ENCODE data around the gene MYH11.
"Not testable (repeated sequence)": the region's sequence is repeated elsewhere in the genome, so short reads cannot be mapped to it uniquely, and the experiment has no call there.

Gene MYH11

GRCh38 chr16:15749985-15750384 is 106.8 kb downstream of the MYH11 start:
- no peak for DNase-seq (ENCODE audit: low spot score)

GRCh38 chr16:15749371-15749770 is 107.5 kb downstream of the MYH11 start:
- no peak for DNase-seq (ENCODE audit: low spot score)

GRCh38 chr16:15748654-15749053 is 108.2 kb downstream of the MYH11 start:
- no peak for DNase-seq (ENCODE audit: low spot score)

- DNase-seq (ENCODE audit: low spot score) = no peak
Measured at GRCh38 chr16:15747937-15748336, 108.9 kb downstream of the MYH11 start.

GRCh38 chr16:15746332-15746731 is 110.5 kb downstream of the MYH11 start:
- DNase-seq (ENCODE audit: low spot score) = no peak

GRCh38 chr16:15743657-15744056 is 113.2 kb downstream of the MYH11 start:
- no peak for DNase-seq (ENCODE audit: low spot score)

GRCh38 chr16:15742716-15743115 is 114.1 kb downstream of the MYH11 start:
- no peak for DNase-seq (ENCODE audit: low spot score)

GRCh38 chr16:15741207-15741871 is 115.5 kb downstream of the MYH11 start:
- no peak for DNase-seq (ENCODE audit: low spot score)

- no peak for DNase-seq (ENCODE audit: low spot score)
Measured at GRCh38 chr16:15739950-15740349, 116.9 kb downstream of the MYH11 start.

- no peak for DNase-seq (ENCODE audit: low spot score)
Measured at GRCh38 chr16:15739464-15739863, 117.4 kb downstream of the MYH11 start.

GRCh38 chr16:15737140-15737644 is 119.6 kb downstream of the MYH11 start:
- DNase-seq (ENCODE audit: low spot score) = no peak

GRCh38 chr16:15736529-15736928 is 120.3 kb downstream of the MYH11 start:
- DNase-seq (ENCODE audit: low spot score) = no peak

- no peak for DNase-seq (ENCODE audit: low spot score)
Measured at GRCh38 chr16:15735610-15736009, 121.2 kb downstream of the MYH11 start.

GRCh38 chr16:15732416-15732815 is 124.4 kb downstream of the MYH11 start:
- DNase-seq (ENCODE audit: low spot score) = no peak

- no peak for DNase-seq (ENCODE audit: low spot score)
Measured at GRCh38 chr16:15729152-15729551, 127.7 kb downstream of the MYH11 start.

GRCh38 chr16:15727697-15728096 is 129.1 kb downstream of the MYH11 start:
- DNase-seq (ENCODE audit: low spot score) = not testable (repeated sequence)

- DNase-seq (ENCODE audit: low spot score) = no peak
Measured at GRCh38 chr16:15726715-15727114, 130.1 kb downstream of the MYH11 start.

- no peak for DNase-seq (ENCODE audit: low spot score)
Measured at GRCh38 chr16:15725641-15726240, 131.1 kb downstream of the MYH11 start.

GRCh38 chr16:15723808-15724207 is 133.0 kb downstream of the MYH11 start:
- no peak for DNase-seq (ENCODE audit: low spot score)

- no peak for DNase-seq (ENCODE audit: low spot score)
Measured at GRCh38 chr16:15721018-15721417, 135.8 kb downstream of the MYH11 start.

- no peak for DNase-seq (ENCODE audit: low spot score)
Measured at GRCh38 chr16:15716694-15717447, 140.0 kb downstream of the MYH11 start.

GRCh38 chr16:15715221-15715620 is 141.6 kb downstream of the MYH11 start:
- DNase-seq (ENCODE audit: low spot score) = no peak
